H9 (cell line): ENCODE data around the gene TMEM163. TPM values are rescaled to one million over a fixed set of nuclear protein-coding genes. Genes with fewer than 3 reads are reported as not detected.

ENCODE experiments used
- DNase-seq: peaks from one replicate; pipeline ENCODE4 v3.0.0-alpha.2; 2017
- H2AFZ ChIP-seq: one replicate; pipeline ENCODE4 v1.6.1; 2013; ENCODE audit warnings: mild to moderate bottlenecking, low read length, control low read depth, moderate library complexity
- H2AK5ac ChIP-seq: 2 replicates; pipeline ENCODE4 v1.6.1; 2013; ENCODE audit warnings: low read length, control low read depth, mixed read lengths; ENCODE audit not compliant: insufficient read length
- H2BK120ac ChIP-seq: one replicate; pipeline ENCODE4 v1.6.1; 2013; ENCODE audit warnings: low read depth, mild to moderate bottlenecking, low read length, control low read depth, inconsistent platforms; ENCODE audit not compliant: poor library complexity, severe bottlenecking
- H2BK12ac ChIP-seq: 2 replicates; pipeline ENCODE4 v1.6.1; 2013; ENCODE audit warnings: low read length, control low read depth, mixed read lengths, low read depth; ENCODE audit not compliant: insufficient read length
- H2BK15ac ChIP-seq: 2 replicates; pipeline ENCODE4 v1.6.1; 2013; ENCODE audit warnings: low read depth, low read length, control low read depth
- H2BK20ac ChIP-seq: one replicate; pipeline ENCODE4 v1.6.1; 2013; ENCODE audit warnings: low read depth, mild to moderate bottlenecking, low read length, control low read depth, inconsistent platforms; ENCODE audit not compliant: poor library complexity, severe bottlenecking
- H2BK5ac ChIP-seq: 2 replicates; pipeline ENCODE4 v1.6.1; 2013; ENCODE audit warnings: low read length, control low read depth, mixed read lengths; ENCODE audit not compliant: insufficient read length
- H3K14ac ChIP-seq: 2 replicates; pipeline ENCODE4 v1.6.1; 2013; ENCODE audit warnings: low read length, control low read depth; ENCODE audit not compliant: insufficient read depth
- H3K18ac ChIP-seq: 2 replicates; pipeline ENCODE4 v1.6.1; 2013; ENCODE audit warnings: low read depth, mild to moderate bottlenecking, mixed read lengths, low read length, control low read depth; ENCODE audit not compliant: insufficient read length
- H3K23ac ChIP-seq: 2 replicates; pipeline ENCODE4 v1.6.1; 2013; ENCODE audit warnings: low read length, control low read depth, mixed read lengths, low read depth; ENCODE audit not compliant: insufficient read length
- H3K23me2 ChIP-seq: 2 replicates; pipeline ENCODE4 v1.6.1; 2013; ENCODE audit warnings: low read depth, mild to moderate bottlenecking, mixed read lengths, low read length, control low read depth; ENCODE audit not compliant: insufficient read length, poor library complexity, severe bottlenecking
- H3K27ac ChIP-seq: 2 replicates; pipeline ENCODE4 v1.5.1; 2013; ENCODE audit warnings: low read length, control low read depth, mixed read lengths, low read depth; ENCODE audit not compliant: insufficient read length
- H3K27me3 ChIP-seq: 2 replicates; pipeline ENCODE4 v1.6.1; 2013; ENCODE audit warnings: low read length, control low read depth, inconsistent platforms; ENCODE audit not compliant: insufficient read depth
- H3K4ac ChIP-seq: 2 replicates; pipeline ENCODE4 v1.6.1; 2013; ENCODE audit warnings: low read depth, mild to moderate bottlenecking, control low read depth, inconsistent platforms, low read length, moderate library complexity
- H3K4me1 ChIP-seq: 2 replicates; pipeline ENCODE4 v1.6.1; 2013; ENCODE audit warnings: low read length, control low read depth, inconsistent platforms; ENCODE audit not compliant: insufficient read depth
- H3K4me2 ChIP-seq: 2 replicates; pipeline ENCODE4 v1.6.1; 2013; ENCODE audit warnings: low read length, control low read depth, mixed read lengths; ENCODE audit not compliant: insufficient read length, insufficient read depth
- H3K56ac ChIP-seq: 2 replicates; pipeline ENCODE4 v1.6.1; 2013; ENCODE audit warnings: low read depth, mild to moderate bottlenecking, mixed read lengths, low read length, control low read depth; ENCODE audit not compliant: insufficient read length
- H3K79me1 ChIP-seq: 2 replicates; pipeline ENCODE4 v1.6.1; 2013; ENCODE audit warnings: low read depth, mild to moderate bottlenecking, moderate library complexity, low read length, control low read depth, inconsistent platforms; ENCODE audit not compliant: insufficient read depth, poor library complexity, severe bottlenecking
- H3K79me2 ChIP-seq: 2 replicates; pipeline ENCODE4 v1.6.1; 2013; ENCODE audit warnings: low read length, control low read depth, inconsistent platforms; ENCODE audit not compliant: insufficient read depth
- H3K9ac ChIP-seq: 2 replicates; pipeline ENCODE4 v1.6.1; 2013; ENCODE audit warnings: low read length, control low read depth, mixed read lengths; ENCODE audit not compliant: insufficient read length; ENCODE audit errors: extremely low read depth
- H3K9me3 ChIP-seq: one replicate; pipeline ENCODE4 v1.6.1; 2013; ENCODE audit warnings: low read depth, low read length, inconsistent platforms; ENCODE audit not compliant: control insufficient read depth
- H3T11ph ChIP-seq: one replicate; pipeline ENCODE4 v1.6.1; 2013; ENCODE audit warnings: mild to moderate bottlenecking, low read length, control low read depth, inconsistent platforms
- H4K20me1 ChIP-seq: one replicate; pipeline ENCODE4 v1.6.1; 2013; ENCODE audit not compliant: control insufficient read depth, insufficient read length, insufficient read depth
- H4K5ac ChIP-seq: 2 replicates; pipeline ENCODE4 v1.6.1; 2013; ENCODE audit warnings: low read depth, mild to moderate bottlenecking, mixed read lengths, low read length, control low read depth; ENCODE audit not compliant: insufficient read length
- H4K8ac ChIP-seq: replicated peaks from 2 replicates; pipeline ENCODE4 v1.6.1; 2013; ENCODE audit warnings: low read length, control low read depth, mixed read lengths, low read depth; ENCODE audit not compliant: insufficient read length
- H4K91ac ChIP-seq: 2 replicates; pipeline ENCODE4 v1.6.1; 2013; ENCODE audit warnings: low read depth, mild to moderate bottlenecking, moderate library complexity, mixed read lengths, low read length, control low read depth; ENCODE audit not compliant: insufficient read length
- H3K27ac Mint-ChIP-seq, 3 experiments: 2 replicates in 2 of 3; 3 replicates in 1 of 3; pipeline ENCODE4 v1.8.0; 2020 to 2021; ENCODE audit warnings: mixed read lengths in 3 of 3, mild to moderate bottlenecking in 1 of 3, moderate library complexity in 1 of 3
- H3K27me3 Mint-ChIP-seq: 2 replicates; pipeline ENCODE4 v1.8.0; 2021; ENCODE audit warnings: low read depth, mild to moderate bottlenecking, moderate library complexity, mixed read lengths
- H3K36me3 Mint-ChIP-seq, 3 experiments: 2 replicates in 2 of 3; 3 replicates in 1 of 3; pipeline ENCODE4 v1.8.0; 2020 to 2021; ENCODE audit warnings: low read depth in 3 of 3, mixed read lengths in 3 of 3; ENCODE audit not compliant: insufficient read depth in 1 of 3
- H3K4me1 Mint-ChIP-seq, 2 experiments: 2 replicates each; pipeline ENCODE4 v1.8.0; 2020; ENCODE audit warnings: mixed read lengths in 2 of 2
- H3K4me3 Mint-ChIP-seq, 2 experiments: 2 replicates in 1 of 2; 3 replicates in 1 of 2; pipeline ENCODE4 v1.8.0; 2020 to 2021; ENCODE audit warnings: mild to moderate bottlenecking in 2 of 2, mixed read lengths in 2 of 2, moderate library complexity in 1 of 2
- H3K9me3 Mint-ChIP-seq, 2 experiments: 2 replicates in 1 of 2; 3 replicates in 1 of 2; pipeline ENCODE4 v1.8.0; 2020; ENCODE audit warnings: mild to moderate bottlenecking in 2 of 2, mixed read lengths in 2 of 2, moderate library complexity in 1 of 2
- WGBS: extraction: QIAGEN DNeasy Blood & Tissue Kit; methylation state at CpG from one replicate; pipeline ENCODE4 v1.1.7; 2013; ENCODE audit warnings: missing lambda C conversion rate, low lambda C conversion rate, mixed read lengths; ENCODE audit not compliant: insufficient read length; ENCODE audit errors: extremely low coverage; 5-methylcytosine and 5-hydroxymethylcytosine counted together
- total RNA-seq: library from RNA; stranded (reverse); gene quantifications from 2 replicates; pipeline ENCODE4 v1.2.1, GENCODE V29; 2021
- TF ChIP-seq, protein P1 (sequence below): fragments of 200-600 bp; sonication (generic); conservative IDR thresholded peaks from 3 replicates; pipeline ENCODE4 v1.8.0; 2021; ENCODE audit warnings: antibody characterized with exemption, mild to moderate bottlenecking

The TMEM163 gene
- total RNA-seq, 1 experiment from 2014 or later: 0.39 TPM

DNA sequence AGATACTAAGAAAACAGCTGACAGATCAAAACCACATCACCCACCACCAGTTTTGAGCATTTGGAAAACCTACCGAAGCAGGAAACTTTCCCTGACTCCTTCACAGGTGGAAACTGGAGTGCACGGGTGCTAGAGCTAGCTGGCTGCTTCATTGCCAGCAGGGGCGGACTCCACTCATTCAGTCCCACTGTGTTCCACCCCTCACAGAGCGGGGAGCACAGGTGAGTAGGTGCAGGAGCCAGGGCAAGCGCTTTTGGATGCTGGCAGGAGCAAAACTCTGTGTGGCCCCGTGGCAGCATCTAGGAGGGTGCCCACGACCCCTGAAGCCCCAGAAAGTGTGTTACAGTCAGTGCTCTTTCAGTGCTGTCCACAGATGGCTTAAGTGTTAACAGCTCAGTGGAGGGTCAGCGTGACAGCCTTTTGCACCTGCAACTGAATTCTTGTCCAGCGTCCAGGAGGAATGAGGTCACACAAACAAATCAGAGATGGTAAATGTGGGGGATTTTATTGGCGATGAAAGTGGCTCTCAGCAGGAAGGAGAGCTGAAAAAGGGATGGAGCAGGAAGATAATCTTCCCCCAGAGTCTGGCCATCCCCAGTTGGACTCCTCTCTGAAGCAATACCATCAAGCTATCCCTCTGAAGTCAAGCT lies 71.1 kb downstream of the TMEM163 start:
- Histone ChIP-seq H3K79me2 (no peaks in the 10 kb centered on the region), H4K5ac (no peak overlapping the region), H3K4me1 (no peaks in the 10 kb centered on the region), H3T11ph (no peak overlapping the region), H3K79me1 (no peaks in the 10 kb centered on the region), H3K27ac (no peak overlapping the region), H3K4me2 (no peak overlapping the region), H3K9me3 (no peaks in the 10 kb centered on the region), H2AFZ (no peak overlapping the region), H3K23ac (no peak overlapping the region), H2AK5ac (no peak overlapping the region), H2BK15ac (no peak overlapping the region), H4K20me1 (no peaks in the 10 kb centered on the region), H3K18ac (no peak overlapping the region), H2BK20ac (no peak overlapping the region), H3K56ac (no peak overlapping the region), H2BK120ac (no peak overlapping the region), H3K23me2 (no peaks in the 10 kb centered on the region), H2BK5ac (no peak overlapping the region), H4K8ac (no peak overlapping the region), H2BK12ac (no peak overlapping the region), H3K4ac (no peak overlapping the region), H3K14ac (no peak overlapping the region; the same call in 1 of the 2 replicates), H3K9ac (no peak overlapping the region), H3K27me3 (no peaks in the 10 kb centered on the region), H4K91ac (no peak overlapping the region)
- Mint-ChIP-seq H3K27ac (no peak overlapping the region), H3K9me3 (no peaks in the 10 kb centered on the region), H3K27me3 (no peaks in the 10 kb centered on the region), H3K4me1 (no peaks in the 10 kb centered on the region), H3K4me3 (no peak overlapping the region), H3K36me3 (no peaks in the 10 kb centered on the region)
- no CpG with 5 or more reads among the region's 10 CpGs for WGBS
- no peak for DNase-seq
- TF ChIP-seq, protein P1, sequence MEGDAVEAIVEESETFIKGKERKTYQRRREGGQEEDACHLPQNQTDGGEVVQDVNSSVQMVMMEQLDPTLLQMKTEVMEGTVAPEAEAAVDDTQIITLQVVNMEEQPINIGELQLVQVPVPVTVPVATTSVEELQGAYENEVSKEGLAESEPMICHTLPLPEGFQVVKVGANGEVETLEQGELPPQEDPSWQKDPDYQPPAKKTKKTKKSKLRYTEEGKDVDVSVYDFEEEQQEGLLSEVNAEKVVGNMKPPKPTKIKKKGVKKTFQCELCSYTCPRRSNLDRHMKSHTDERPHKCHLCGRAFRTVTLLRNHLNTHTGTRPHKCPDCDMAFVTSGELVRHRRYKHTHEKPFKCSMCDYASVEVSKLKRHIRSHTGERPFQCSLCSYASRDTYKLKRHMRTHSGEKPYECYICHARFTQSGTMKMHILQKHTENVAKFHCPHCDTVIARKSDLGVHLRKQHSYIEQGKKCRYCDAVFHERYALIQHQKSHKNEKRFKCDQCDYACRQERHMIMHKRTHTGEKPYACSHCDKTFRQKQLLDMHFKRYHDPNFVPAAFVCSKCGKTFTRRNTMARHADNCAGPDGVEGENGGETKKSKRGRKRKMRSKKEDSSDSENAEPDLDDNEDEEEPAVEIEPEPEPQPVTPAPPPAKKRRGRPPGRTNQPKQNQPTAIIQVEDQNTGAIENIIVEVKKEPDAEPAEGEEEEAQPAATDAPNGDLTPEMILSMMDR: no peak
